NCI-H146 treated with DMSO at 0.1 percent for 48 hours (cell line): ENCODE measurements around the gene C19orf85.
"Not testable (repeated sequence)": the region's sequence is repeated elsewhere in the genome, so short reads cannot be mapped to it uniquely, and the experiment has no call there.

ENCODE experiments used
- DNase-seq: peaks from one replicate; lab custom pipeline; 2025; ENCODE audit not compliant: unreplicated experiment; lab: John Stamatoyannopoulos, UW

Gene C19orf85

DNA sequence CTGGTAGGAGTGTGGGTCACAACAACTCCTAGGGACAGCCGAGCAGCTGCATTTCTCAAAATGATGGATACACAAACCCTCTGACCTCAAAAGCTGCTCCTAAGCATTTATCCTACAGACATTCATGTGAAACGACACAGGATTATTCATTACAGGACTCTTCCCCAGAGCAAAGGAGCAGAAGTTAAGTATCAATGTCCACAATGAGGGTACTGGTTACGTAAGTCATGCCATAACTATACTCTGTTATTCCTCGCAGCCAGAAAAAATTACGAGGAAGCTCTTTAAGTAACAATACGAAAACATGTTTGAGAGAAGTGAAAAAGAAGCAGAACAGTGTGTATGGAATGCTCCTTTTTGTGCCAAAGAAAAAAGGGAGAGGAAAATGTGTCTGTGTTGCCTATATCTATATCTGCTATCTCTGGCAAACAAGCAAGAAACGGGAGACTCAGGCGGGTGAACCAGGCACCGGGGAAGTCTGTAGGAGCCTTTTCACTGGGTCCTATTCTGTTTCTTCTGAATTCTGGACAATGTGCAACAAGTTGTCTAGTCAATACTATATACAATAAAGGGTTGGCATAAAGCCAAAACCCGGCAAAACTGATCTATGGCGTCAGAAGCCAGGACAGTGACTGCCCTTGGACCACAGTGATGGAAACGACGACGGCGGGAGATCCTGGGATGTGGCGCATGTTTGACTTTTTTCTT is 4.4 kb downstream of the C19orf85 start:
- no peak for DNase-seq

GRCh38 chr19:55459551-55459949 is 5.0 kb downstream of the C19orf85 start:
- DNase-seq = no peak

- no peak for DNase-seq
These were observed 6.7 kb downstream of the C19orf85 start for GRCh38 chr19:55457683-55458457.

GRCh38 chr19:55456347-55456746 is 8.2 kb downstream of the C19orf85 start:
- DNase-seq = no peak

DNA sequence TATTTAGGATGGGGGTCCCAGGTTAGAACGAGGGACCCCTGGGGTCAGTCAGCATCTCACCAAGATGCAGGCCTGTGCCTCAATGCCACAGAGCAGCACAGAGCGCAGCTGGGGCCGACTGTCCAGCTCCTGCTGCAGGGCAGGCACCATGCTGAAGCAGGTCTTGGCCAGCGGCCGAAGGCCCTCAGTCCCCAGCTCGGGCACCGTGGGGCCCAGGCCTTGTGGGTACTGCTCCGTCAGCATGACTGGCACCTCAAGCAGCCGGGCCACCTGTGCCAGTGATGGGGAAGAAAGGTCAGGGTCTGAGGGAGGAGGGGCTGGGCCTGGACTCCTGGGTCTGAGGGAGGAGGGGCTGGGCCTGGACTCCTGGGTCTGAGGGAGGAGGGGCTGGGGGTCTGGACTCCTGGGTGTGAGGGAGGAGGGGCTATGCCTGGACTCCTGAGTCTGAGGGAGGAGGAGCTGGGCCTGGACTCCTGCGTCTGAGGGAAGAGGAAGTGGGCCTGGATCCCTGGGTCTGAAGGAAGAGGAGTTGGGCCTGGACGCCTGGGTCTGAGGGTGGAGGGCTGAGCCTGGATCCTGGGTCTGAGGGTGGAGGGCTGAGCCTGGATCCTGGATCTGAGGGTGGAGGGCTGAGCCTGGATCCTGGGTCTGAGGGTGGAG is 8.8 kb downstream of the C19orf85 start:
- no peak for DNase-seq

GRCh38 chr19:55454787-55455243 is 9.7 kb downstream of the C19orf85 start:
- peak; percentile 26 for DNase-seq

DNA sequence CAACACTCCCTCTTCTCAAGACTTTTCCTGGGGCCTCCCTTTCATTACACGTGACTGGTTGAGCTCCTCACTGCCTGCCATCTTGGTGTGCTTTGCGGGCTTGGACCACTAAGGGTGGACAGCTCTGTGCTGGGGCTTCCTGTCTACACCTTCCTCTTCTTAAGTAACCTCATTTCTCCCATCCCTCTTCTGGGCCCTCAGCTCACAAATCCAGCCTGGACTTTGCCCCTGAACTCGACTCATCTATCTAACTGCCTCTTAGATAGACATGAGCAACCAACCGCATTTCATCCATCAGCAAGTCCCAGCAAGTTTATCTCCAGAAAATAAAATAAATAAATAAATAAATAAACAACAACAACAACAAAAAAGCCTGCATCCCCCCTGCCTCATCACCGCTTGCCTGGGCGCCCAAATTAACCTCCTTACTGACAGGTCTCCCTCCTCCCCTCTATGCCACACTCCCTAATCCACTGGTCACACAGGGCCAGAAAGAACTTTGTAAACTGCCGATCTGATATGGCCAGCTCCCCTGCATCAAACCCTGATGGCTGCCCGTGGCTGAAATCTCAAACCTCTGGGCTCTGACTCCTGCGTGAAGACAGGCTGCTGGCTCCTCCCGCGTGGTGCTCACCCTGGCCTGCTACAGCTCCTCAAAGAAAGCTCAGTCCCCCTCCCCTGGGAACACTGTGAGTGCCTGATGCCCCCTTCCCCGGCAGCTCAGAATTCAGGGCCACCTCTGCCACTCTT is 10.9 kb downstream of the C19orf85 start:
- no peak for DNase-seq

GRCh38 chr19:55452749-55453346 is 11.7 kb downstream of the C19orf85 start:
- DNase-seq = peak; percentile 95

GRCh38 chr19:55451965-55452748 is 12.4 kb downstream of the C19orf85 start:
- no peak for DNase-seq

DNA sequence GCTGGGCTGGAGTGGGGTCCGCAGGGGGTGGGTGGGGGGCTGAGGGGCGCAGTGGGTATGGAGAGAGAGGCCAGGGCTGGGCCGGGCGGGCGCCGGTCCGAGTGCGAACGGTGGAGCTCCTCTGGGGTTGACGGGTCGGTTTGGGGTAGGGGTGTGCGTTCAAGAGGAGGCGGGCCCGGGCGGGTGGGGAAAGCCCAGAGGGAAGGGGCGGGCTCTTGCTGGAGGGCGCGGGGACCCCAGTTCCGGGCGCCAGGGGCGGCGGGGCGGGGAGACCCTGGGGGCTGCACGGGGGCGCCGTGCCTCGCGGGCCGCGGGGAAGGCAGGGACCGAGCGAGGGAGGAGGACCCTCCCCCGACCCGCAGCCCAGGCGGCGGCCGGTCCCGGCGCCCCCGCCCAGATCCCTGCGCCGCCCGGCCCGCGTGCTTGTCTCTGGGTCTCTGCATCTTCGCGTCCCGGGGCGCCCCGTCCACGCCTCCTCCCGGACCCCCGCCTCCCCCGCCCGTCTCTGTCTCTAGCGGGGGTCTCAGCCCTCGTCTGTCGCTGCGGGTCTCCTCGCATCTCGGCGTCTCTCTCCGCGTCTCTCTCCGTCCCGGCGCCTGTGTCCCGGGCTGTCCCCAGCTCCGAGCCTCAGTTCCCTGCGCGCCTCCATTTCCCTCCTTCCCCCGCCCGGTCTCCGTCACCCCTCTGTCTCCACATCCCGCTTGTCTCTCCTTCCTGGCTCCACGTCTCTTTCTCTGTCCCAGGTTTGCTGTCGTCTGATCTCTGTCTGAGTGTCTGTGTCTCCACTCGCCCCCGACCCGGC is 13.2 kb downstream of the C19orf85 start:
- DNase-seq = no peak

DNA sequence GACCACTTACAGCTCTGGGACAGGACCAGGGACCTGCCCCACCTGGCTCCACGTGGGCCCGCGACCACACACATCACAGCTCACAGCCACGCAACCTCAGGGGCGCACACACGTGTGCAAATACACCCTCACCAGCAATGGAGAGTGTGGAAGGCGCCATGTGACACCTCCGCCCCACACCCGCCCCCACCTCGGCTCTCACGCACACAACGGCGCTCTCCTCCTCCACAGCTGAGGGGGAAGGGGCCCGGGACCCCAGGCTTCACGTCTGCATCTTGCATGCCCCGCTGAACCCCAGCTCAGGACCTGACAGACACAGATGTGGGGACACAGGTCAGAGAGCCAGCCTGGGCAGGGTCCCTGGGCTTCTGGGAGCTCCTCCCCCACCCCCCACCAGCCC is 15.1 kb downstream of the C19orf85 start:
- DNase-seq = no peak

- DNase-seq = not testable (repeated sequence)
These were observed 16.4 kb downstream of the C19orf85 start for GRCh38 chr19:55448175-55448490.

- peak; percentile 56 for DNase-seq
These were observed 17.0 kb downstream of the C19orf85 start for GRCh38 chr19:55447421-55448174.

DNA sequence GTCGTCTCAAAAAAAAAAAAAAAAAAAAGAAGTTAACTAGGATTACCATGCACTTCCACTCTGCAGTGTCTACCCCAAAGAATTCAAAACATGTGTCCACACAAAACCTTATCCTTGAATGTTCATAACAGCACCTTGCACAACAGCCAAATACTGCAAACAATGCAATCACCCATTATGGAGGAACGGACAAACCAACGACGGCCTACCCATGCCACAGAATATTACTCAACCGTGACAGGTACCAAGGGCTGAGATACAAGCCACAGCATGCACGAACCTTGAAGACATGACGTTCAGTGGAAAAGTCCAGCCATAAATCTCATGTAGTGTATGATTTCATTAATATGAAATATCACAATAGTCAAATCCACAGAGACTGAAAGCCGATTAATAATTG is 18.5 kb downstream of the C19orf85 start:
- no peak for DNase-seq

GRCh38 chr19:55444646-55445045 is 19.9 kb downstream of the C19orf85 start:
- DNase-seq = no peak

DNA sequence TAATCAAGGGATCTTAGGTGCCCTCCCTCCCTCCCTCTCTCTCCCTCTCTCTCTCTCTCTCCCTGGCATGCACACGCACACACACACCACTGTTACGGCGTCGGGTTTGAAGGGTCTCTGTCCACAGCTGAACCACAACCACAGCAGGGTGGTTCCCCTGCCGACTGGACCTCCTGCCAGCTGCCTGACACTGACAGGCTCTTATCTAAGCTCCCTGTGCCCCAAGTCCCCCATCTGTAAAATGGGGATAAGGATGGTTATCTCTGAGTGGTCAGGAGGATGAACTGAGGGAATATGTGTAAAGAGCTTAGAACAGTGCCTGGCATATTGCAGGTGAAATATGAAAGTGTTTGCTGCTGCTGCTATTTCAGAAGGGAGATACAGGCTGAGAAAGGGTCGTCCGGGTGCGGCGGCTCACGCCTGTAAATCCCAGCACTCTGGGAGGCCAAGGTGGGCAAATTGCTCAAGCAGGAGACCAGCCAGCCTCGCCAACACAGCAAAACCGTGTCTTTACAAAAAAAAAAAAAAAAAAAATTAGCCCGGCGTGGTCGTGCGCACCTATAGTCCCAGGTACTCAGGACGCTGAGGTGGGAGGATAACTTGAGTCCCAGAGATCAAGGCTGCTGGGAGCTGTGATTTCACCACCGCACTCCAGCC is 20.6 kb downstream of the C19orf85 start:
- no peak for DNase-seq

DNA sequence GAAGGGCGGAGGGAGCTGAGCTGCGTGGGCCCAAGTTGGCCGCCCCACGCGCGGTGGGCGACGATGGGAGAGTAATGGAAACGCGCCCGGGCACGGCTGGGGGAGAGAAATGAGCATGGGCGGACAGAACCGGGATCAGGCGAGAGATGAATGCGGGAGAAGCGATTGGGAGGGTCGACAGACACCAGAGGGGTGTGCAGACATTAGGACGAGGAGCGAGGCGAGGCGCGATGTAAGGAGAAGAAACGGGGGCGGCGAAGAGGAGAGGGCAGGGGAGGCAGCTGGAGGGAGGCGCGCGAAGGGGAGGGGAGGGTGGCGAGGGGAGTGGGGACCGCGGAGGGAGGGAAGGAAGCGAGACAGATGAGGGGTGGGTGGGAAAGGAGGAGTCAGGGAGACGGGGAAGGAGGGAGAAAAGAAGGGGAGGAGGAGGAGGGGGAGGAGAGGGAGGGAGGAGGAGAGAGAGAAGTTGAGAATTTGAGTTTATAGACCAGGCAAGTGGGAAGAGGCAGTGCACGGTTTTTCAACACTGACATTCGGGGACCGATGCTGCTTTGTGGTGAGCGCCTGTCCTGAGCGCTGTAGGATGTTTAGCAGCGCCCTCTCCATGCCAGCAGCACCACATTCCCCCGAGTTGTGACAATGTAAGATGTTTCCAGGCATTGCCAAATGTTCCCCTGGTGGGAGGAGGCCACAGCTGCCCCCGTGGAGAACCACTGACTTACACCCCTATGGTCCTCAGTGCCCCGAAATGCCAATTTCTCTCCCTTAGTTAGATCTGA is 21.3 kb downstream of the C19orf85 start, which contains the start of gene SHISA7:
Gene SHISA7, minus strand, starts transcription at position 256 of the 779 bp plus-strand sequence. CDS start 437 bp downstream, outside the sequence.
- peak; percentile 38 for DNase-seq
